SK-N-SH treated with all-trans-retinoic acid at 6 μM for 48 hours (cell line): ENCODE results near the gene ABLIM1.

ENCODE experiments used
- GLIS3 ChIP-seq: fragments of 250-450 bp; sonication (Bioruptor Pico); IDR thresholded peaks from 2 replicates; pipeline ENCODE4 v1.5.0; 2020; ENCODE audit warnings: mild to moderate bottlenecking, moderate library complexity
- TF ChIP-seq, protein P1 (sequence below): fragments of 250-450 bp; sonication (Bioruptor Pico); IDR thresholded peaks from 2 replicates; pipeline ENCODE4 v1.5.1; 2020; ENCODE audit warnings: low read depth, mild to moderate bottlenecking, moderate library complexity

DNA sequence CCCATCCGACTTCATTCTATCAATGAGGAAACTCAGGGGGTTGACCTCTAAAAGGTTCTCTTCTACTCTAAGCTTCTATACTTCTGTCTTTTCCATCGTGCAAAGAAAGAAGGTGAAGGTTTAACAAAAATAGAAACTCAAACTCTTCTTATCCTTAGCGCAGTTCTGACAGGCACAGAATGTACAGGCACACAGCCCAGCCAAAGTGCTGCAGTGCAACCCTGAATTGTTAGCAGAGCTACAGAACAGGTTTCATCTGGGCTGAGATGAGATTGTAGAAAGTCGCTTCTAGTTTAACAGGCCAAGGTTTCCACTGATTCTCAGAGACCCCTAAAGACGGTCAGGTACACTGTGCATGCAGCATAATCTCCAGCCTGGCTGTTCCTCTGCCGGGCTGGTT, 174.5 kb downstream of the ABLIM1 start:
- TF ChIP-seq, protein P1, sequence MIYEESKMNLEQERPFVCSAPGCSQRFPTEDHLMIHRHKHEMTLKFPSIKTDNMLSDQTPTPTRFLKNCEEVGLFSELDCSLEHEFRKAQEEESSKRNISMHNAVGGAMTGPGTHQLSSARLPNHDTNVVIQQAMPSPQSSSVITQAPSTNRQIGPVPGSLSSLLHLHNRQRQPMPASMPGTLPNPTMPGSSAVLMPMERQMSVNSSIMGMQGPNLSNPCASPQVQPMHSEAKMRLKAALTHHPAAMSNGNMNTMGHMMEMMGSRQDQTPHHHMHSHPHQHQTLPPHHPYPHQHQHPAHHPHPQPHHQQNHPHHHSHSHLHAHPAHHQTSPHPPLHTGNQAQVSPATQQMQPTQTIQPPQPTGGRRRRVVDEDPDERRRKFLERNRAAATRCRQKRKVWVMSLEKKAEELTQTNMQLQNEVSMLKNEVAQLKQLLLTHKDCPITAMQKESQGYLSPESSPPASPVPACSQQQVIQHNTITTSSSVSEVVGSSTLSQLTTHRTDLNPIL (CRISPR knock-in tag), result no peak
- TF ChIP-seq GLIS3 (CRISPR knock-in tag), result no peak
